Skeletal muscle satellite cell (primary cell): ENCODE results near the gene AATF.
A peak's percentile ranks its signal among the peaks of the same experiment; 100 is the strongest.

Experiments used
- H3K27me3 ChIP-seq: 2 replicates; pipeline ENCODE4 v1.7.0; 2013; ENCODE audit warnings: low read length; ENCODE audit not compliant: control insufficient read depth, insufficient read depth
- H3K36me3 ChIP-seq: 2 replicates; pipeline ENCODE4 v1.7.0; 2013; ENCODE audit warnings: mild to moderate bottlenecking, control low read depth, low read length; ENCODE audit not compliant: insufficient read depth
- H3K4me1 ChIP-seq: 2 replicates; pipeline ENCODE4 v1.7.0; 2013; ENCODE audit warnings: low read length; ENCODE audit not compliant: control insufficient read depth, insufficient read depth
- H3K4me2 ChIP-seq: 2 replicates; pipeline ENCODE4 v1.7.0; 2013; ENCODE audit warnings: mild to moderate bottlenecking, low read length
- H3K4me3 ChIP-seq: 2 replicates; pipeline ENCODE4 v1.7.0; 2013; ENCODE audit warnings: low read length
- H3K9ac ChIP-seq: 2 replicates; pipeline ENCODE4 v1.7.0; 2013; ENCODE audit warnings: mild to moderate bottlenecking, low read depth, low read length, moderate library complexity
- H3K9me3 ChIP-seq: replicated peaks from 2 replicates; pipeline ENCODE4 v1.7.0; 2013; ENCODE audit warnings: mild to moderate bottlenecking, control low read depth, low read length

The AATF gene

DNA sequence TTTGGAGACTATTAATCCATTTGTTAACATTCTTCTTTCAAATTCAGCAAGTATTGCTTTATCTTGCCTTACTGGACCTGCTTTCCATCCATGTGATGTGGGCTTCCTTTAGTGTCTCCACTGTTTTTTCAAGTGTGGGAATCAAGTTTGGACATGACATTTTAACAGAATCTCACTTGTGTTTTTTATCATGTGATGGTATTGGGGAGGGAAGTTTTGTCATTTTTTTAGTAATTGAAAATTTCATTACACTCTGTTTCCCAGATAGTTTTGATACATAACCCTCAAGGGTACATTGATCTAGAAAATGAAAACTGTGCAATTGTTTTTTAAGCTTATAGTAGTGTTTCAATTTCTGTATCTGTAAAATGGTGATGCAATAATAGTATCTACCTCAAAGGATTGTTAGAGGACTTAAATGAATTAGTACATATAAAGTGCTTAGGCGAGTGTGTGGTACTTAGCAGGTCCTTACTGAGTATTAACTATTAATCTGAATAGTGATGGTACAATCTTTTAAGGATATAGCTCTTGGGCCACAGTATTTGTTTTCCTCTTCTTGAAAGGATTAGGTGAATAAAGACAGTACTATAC, 27.3 kb downstream of the AATF start:
- Histone ChIP-seq H3K4me1 (peaks cover 16% of the 10 kb centered on the region), H3K4me2 (no peak overlapping the region), H3K9ac (no peak overlapping the region), H3K4me3 (no peak overlapping the region), H3K27me3 (no peaks in the 10 kb centered on the region), H3K9me3 (no peaks in the 10 kb centered on the region), H3K36me3 (no peaks in the 10 kb centered on the region)

DNA sequence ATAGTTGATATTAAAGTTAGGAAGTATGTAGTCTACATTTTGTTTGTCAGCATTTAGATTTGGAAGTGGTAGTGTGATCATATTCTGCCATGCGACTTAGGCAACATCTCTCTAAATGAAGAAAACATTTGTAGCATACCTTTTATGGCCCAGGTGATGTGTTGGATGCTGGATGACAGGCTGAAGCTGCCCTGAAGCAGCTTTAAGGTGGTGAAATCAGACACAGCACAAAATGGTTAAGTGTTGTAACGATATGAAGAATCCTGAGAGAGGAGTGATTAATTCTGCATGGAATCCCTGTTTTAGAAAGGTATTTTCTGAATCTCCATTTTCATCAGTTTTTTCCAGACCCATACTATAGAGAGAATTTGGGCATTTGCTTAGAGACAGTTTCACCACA, 28.3 kb downstream of the AATF start:
- Histone ChIP-seq H3K27me3 (no peaks in the 10 kb centered on the region), H3K4me3 (no peak overlapping the region), H3K4me2 (no peak overlapping the region), H3K9me3 (no peaks in the 10 kb centered on the region), H3K36me3 (no peaks in the 10 kb centered on the region), H3K4me1 (peaks cover 16% of the 10 kb centered on the region), H3K9ac (no peak overlapping the region)

DNA sequence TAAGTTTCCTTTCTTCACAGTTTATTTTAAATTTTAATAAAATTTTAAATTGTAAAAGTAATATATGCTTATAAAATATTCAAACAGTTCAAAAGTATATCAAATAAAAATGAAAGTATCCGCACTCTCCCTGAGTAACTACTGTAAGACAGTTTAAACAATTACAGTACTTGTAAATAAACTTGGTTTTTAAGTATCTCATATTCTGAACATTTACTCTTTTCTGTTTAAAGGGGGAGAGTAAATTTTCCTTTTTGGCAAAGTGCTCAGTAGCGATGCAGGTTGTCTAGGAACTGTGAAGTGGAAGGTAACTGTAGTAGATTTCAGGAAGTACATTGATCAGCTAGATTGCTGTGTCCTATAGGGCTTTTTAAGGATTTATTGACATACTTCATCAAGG, 28.8 kb downstream of the AATF start:
- no peaks in the 10 kb centered on the region for H3K27me3 ChIP-seq
- H3K9me3 ChIP-seq = no peaks in the 10 kb centered on the region
- H3K4me3 ChIP-seq = no peak overlapping the region
- H3K4me1 ChIP-seq = peaks cover 16% of the 10 kb centered on the region
- H3K4me2 ChIP-seq = no peak overlapping the region
- no peaks in the 10 kb centered on the region for H3K36me3 ChIP-seq
- no peak overlapping the region for H3K9ac ChIP-seq

DNA sequence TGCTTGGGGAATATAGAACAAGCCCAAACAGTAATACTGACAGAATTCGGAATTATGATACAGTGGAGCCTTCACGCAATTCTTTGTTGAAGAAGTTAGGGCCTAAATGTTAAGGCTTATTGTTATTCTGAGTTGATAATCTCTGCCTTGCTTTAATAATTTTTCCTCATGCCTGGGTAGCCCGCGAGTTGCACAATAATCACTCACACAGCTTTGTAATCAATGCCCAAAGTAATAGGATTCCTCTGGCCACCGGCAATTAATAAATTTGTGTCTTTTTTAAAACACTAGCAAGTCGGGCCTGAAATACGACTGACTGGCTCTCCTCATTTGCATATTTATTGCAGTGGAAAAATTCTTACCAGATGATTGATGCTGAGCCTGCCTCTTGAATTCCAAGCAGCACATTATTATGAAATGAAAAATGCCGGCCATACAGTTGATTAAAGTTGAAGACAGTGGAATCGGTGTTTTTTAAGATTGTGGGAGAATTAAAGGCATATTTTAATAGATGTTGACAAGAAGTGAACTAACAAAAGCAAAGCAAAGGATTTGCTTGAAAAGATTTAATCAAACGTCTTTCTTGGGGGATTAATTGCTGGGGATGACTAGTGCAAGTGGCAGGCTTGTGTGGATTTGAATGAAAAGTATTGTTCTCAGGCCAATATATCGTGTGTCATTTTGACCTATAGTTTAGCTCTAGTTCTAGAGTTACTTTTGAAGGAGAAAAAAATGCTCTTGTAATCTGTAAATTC, 30.2 kb downstream of the AATF start:
- peaks cover 16% of the 10 kb centered on the region for H3K4me1 ChIP-seq

DNA sequence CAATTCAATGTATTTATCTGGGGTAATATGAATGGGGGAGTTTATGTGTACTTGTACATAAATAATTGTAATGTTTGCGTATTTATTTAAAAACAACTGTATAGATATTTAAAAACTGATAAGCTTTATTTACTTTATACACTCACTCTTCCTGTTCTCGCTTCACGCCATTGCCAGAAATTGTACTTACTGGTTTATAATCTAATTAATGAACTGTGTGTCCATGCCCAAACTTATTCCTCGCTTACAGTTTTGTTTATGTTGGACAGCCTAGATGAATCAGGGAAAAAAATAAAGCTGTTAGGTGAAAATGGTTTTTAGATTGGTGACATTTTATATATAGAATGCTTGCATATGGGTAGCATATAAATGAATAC, 30.8 kb downstream of the AATF start:
- Histone ChIP-seq H3K9ac (no peak overlapping the region), H3K36me3 (no peaks in the 10 kb centered on the region), H3K4me1 (peaks cover 16% of the 10 kb centered on the region), H3K4me3 (no peak overlapping the region), H3K27me3 (no peaks in the 10 kb centered on the region), H3K4me2 (no peak overlapping the region), H3K9me3 (no peaks in the 10 kb centered on the region)

More for the DNA sequence above, 30.2 kb downstream of the AATF start:
- H3K36me3 ChIP-seq = no peaks in the 10 kb centered on the region
- no peak overlapping the region for H3K4me3 ChIP-seq
- H3K27me3 ChIP-seq = no peaks in the 10 kb centered on the region
- no peak overlapping the region for H3K9ac ChIP-seq
- H3K4me2 ChIP-seq = no peak overlapping the region
- H3K9me3 ChIP-seq = no peaks in the 10 kb centered on the region

DNA sequence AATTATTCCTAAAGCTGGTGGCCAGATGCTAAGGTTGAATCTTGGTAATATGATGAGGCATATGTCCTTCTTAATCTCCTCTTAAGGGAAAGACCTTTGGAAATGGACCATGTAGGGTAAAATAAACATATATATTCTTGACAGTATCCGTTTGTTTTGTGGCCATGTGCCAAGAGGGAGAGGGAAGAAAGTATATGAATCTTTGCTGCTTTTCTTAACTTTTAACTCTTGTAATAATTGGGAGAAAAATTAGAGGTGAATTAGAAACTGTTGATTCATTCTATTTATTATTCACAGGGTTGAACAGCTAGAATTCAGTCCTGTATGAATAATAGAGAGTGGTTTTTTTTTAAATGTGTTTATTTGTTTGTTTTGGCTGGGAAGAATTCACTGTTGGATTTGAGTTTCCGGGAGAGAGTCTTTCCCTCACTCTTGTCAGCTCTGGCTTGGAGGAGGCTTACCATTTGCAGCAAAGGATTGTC, 31.6 kb downstream of the AATF start:
- no peak overlapping the region for H3K4me3 ChIP-seq
- no peaks in the 10 kb centered on the region for H3K27me3 ChIP-seq
- H3K4me1 ChIP-seq = peaks cover 16% of the 10 kb centered on the region
- no peaks in the 10 kb centered on the region for H3K9me3 ChIP-seq
- H3K9ac ChIP-seq = no peak overlapping the region
- no peaks in the 10 kb centered on the region for H3K36me3 ChIP-seq
- peak overlapping the region; percentile 45 for H3K4me2 ChIP-seq

DNA sequence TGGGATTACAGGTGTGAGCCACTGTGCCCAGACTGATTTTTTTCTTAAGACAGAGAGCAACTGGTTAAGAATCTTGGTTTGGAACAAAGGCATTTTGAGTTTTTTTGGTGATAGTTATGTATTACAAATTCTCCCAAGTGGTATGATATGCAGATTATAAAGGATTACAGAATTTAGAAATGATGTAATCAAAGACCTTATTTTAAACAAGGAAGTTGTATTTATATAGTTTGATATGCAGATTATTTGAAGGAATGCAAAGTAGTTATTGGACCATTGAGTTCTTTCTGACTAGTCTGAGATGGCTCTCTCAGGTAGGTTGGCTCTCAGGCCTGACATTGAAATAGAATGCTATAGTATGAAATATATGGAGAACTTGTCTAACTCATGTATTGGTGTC, 34.9 kb downstream of the AATF start:
- no peak overlapping the region for H3K9ac ChIP-seq
- H3K36me3 ChIP-seq = peaks cover 19% of the 10 kb centered on the region
- no peak overlapping the region for H3K4me3 ChIP-seq

DNA sequence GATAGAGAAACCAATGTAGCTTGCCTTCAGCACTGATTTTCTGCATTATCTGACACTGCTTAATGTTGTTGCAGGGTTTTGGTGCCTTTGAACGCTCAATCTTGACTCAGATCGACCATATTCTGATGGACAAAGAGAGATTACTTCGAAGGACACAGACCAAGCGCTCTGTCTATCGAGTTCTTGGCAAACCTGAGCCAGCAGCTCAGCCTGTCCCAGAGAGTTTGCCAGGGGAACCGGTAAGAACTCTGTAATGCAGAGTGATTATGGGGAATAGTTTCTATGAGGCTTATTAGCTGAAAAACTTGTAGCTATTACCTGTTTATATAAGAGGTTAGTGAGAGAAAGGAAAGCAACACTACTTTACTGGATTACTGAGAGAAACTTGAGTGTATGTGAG, 40.4 kb downstream of the AATF start:
- no peaks in the 10 kb centered on the region for H3K27me3 ChIP-seq
- H3K4me2 ChIP-seq = no peak overlapping the region
- H3K9me3 ChIP-seq = no peaks in the 10 kb centered on the region
- no peak overlapping the region for H3K9ac ChIP-seq
- H3K36me3 ChIP-seq = peaks cover 49% of the 10 kb centered on the region
- no peak overlapping the region for H3K4me3 ChIP-seq
- peaks cover 1% of the 10 kb centered on the region for H3K4me1 ChIP-seq

More for the DNA sequence above, 34.9 kb downstream of the AATF start:
- H3K9me3 ChIP-seq = no peaks in the 10 kb centered on the region
- peaks cover 16% of the 10 kb centered on the region for H3K4me1 ChIP-seq
- H3K27me3 ChIP-seq = no peaks in the 10 kb centered on the region
- no peak overlapping the region for H3K4me2 ChIP-seq

DNA sequence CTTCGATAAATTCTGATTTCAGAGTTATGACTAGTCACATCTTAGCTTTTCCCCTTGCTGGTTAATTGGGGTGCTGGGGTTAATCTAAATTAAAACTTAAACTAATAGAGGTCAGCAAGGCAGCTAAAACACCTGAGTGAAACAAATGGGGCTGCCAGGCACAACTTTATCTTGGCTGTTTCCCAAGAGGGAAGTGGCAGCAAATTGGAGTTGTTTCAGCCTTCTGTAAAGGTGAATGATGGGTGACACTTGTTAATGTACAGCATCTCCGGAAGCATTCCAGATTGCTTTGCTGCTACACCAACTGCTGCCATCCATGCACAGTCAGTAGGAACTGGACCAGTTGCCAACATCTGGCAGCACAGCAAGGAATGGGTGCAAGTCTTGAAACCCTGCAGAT, 43.9 kb downstream of the AATF start:
- H3K36me3 ChIP-seq = peaks cover 57% of the 10 kb centered on the region
- H3K4me3 ChIP-seq = no peak overlapping the region
- no peak overlapping the region for H3K9ac ChIP-seq
- no peak overlapping the region for H3K4me2 ChIP-seq
- peaks cover 8% of the 10 kb centered on the region for H3K4me1 ChIP-seq
- H3K9me3 ChIP-seq = no peaks in the 10 kb centered on the region
- no peaks in the 10 kb centered on the region for H3K27me3 ChIP-seq

DNA sequence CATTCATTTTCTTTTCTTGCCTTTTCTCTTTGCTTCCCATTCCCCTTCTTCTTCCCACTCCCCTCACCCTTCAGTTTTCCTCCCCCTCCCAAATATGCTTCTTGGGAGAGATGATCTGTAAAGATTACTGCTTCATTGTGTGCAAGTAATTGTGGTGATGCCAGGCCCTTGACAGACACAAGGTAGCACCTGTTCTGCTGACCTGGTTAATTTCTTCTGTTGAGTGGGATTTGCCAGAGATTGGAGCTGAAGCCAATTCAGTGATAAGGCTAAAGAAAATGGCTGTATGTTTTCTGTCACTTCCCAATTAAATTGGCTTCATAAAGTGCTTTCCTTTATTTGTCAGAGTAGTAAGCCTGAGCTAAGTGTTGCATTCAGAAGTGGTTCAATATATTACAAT, 44.5 kb downstream of the AATF start:
- Histone ChIP-seq H3K9ac (no peak overlapping the region), H3K4me1 (peaks cover 8% of the 10 kb centered on the region), H3K27me3 (no peaks in the 10 kb centered on the region), H3K4me2 (no peak overlapping the region), H3K4me3 (no peak overlapping the region), H3K36me3 (peaks cover 53% of the 10 kb centered on the region), H3K9me3 (no peaks in the 10 kb centered on the region)

DNA sequence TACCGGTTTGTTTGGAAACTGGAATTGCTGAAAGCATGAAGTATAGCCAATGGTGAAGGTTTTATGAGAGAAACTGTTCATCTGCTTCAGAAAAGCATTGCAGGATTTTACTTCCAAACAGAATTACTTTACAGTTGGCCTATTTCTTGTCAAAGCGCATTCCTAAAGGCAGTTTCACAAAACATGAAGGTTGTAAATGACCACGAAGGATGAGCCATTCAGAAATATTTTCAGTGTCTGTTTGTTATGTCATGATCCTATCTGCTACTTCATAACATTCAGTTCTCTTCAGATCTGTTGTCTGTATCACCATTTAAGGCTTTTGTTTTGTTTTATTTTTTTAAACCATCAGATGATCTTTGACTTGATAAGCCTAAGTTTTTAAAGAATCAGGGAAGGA, 45.7 kb downstream of the AATF start:
- Histone ChIP-seq H3K4me1 (peaks cover 8% of the 10 kb centered on the region), H3K9ac (no peak overlapping the region), H3K4me3 (no peak overlapping the region), H3K27me3 (no peaks in the 10 kb centered on the region), H3K9me3 (no peaks in the 10 kb centered on the region), H3K4me2 (no peak overlapping the region), H3K36me3 (peaks cover 47% of the 10 kb centered on the region)

DNA sequence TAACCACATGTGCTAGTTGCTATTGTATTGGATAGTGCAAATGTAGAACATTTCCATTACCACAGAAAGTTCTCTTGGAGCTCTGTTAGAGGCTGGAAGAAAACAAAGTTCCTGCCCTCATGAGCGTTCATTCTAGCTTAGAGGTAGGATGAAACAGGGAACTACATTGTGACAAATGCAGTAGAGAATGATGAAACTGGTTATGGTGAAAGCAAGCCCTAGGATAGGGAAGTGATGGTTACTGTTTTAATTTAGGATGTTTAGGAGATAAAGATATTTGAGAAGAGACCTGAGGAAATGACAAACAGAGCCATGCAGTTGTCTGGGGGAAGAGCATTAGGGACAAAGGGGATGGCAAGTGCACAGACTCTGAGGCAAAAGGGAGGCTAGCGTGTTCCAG, 50.7 kb downstream of the AATF start:
- peaks cover 27% of the 10 kb centered on the region for H3K36me3 ChIP-seq
- H3K4me2 ChIP-seq = no peak overlapping the region
- no peaks in the 10 kb centered on the region for H3K27me3 ChIP-seq
- H3K9ac ChIP-seq = no peak overlapping the region
- no peaks in the 10 kb centered on the region for H3K9me3 ChIP-seq
- no peak overlapping the region for H3K4me3 ChIP-seq
- peaks cover 4% of the 10 kb centered on the region for H3K4me1 ChIP-seq
